COLO829 (cell line): ENCODE measurements around the gene ZNF326.

Experiments used
- DNase-seq: peaks from one replicate; pipeline ENCODE4 v3.0.0; 2012; ENCODE audit warnings: low spot score

ZNF326 gene

DNA sequence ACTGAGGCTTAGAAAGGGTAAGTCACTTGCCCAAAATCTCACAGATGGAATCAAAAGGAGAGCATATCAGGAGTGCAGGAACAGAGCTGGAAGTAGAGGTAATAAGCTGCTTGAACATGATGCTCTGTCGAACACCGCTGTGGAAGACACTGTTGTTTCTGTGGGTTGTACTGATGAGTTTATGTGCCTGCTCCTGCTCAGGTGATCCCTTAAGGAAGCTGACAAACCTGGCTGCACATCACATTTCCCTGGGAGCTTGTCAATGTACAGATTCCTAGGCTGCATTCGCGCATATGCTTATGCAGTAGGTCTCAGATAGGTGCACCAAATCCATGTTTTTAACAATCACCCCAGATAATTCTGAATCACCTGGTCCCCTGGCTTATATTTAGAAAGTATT, 79.7 kb downstream of the ZNF326 start:
- DNase-seq: no peak

DNA sequence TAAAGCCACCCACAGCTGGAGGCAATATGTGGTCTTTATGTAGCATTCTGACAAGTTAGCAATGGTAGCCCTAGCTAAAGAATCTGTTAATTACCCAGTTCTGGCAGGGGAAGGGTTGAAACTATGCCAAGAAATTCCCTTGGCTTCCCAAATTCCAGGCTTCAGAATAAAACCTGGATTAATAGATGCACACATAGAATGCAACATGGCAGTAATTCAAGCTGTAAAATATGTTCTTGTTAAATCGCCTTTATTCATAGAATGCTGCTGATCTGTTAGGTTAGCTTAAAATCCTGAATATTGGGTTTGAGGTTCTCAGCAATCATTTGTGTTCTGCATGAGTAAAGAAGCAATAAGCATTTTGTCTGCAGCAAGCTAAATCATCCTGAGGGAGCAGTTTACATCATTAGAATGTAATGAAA, 80.1 kb downstream of the ZNF326 start:
- DNase-seq: no peak

DNA sequence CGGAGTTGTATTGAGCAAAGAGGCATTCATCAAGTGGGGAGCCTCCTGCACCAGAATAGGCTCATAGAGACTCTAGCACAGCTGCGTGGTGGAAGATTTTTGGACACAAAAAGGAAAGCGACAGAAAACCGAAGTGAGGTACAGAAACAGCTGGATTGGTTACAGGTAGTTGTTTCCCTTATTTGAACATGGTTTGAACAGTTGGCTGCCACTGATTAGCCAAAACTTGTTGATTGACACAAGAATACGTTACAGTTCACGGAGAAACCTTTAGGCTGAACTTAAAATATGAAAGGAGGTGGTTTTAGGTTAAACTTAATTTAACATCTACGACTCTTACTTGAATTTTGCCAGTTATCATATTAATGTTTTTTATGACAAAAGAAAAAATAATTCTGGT, 89.1 kb downstream of the ZNF326 start:
- DNase-seq: no peak
